HG03103 (cell line): ENCODE data around the gene STK38.

Source experiments
- ATAC-seq: cut with Tn5 transposase; IDR thresholded peaks from one replicate; pipeline ENCODE4 v1.9.1; 2021; ENCODE audit warnings: low read depth; ENCODE audit not compliant: unreplicated experiment

STK38 gene

GRCh38 chr6:36524871-36525270, 22.4 kb downstream of the STK38 start:
- ATAC-seq: no peak

- ATAC-seq: no peak
These were observed 23.3 kb downstream of the STK38 start for GRCh38 chr6:36523936-36524499.

GRCh38 chr6:36523451-36523850, 23.8 kb downstream of the STK38 start:
- no peak for ATAC-seq

GRCh38 chr6:36519352-36519751, 27.9 kb downstream of the STK38 start:
- no peak for ATAC-seq

GRCh38 chr6:36517408-36517807, 29.9 kb downstream of the STK38 start:
- no peak for ATAC-seq

GRCh38 chr6:36516988-36517387, 30.3 kb downstream of the STK38 start:
- no peak for ATAC-seq

GRCh38 chr6:36516559-36516958, 30.7 kb downstream of the STK38 start:
- ATAC-seq: no peak

- ATAC-seq: no peak
These were observed 31.4 kb downstream of the STK38 start for GRCh38 chr6:36515844-36516243.

GRCh38 chr6:36514554-36515456, 32.5 kb downstream of the STK38 start:
- no peak for ATAC-seq

GRCh38 chr6:36510365-36510764, 36.9 kb downstream of the STK38 start:
- ATAC-seq: no peak

- ATAC-seq: no peak
These were observed 38.7 kb downstream of the STK38 start for GRCh38 chr6:36508532-36508931.

GRCh38 chr6:36506611-36507010, 40.7 kb downstream of the STK38 start:
- no peak for ATAC-seq

GRCh38 chr6:36505744-36506534, 41.3 kb downstream of the STK38 start:
- ATAC-seq: no peak

- ATAC-seq: no peak
These were observed 42.3 kb downstream of the STK38 start for GRCh38 chr6:36504982-36505381.

GRCh38 chr6:36504181-36504580, 43.1 kb downstream of the STK38 start:
- no peak for ATAC-seq

- no peak for ATAC-seq
These were observed 45.6 kb downstream of the STK38 start for GRCh38 chr6:36501686-36502085.

- no peak for ATAC-seq
These were observed 47.4 kb downstream of the STK38 start for GRCh38 chr6:36499918-36500317.

- ATAC-seq: no peak
These were observed 52.2 kb downstream of the STK38 start for GRCh38 chr6:36495086-36495485.

- ATAC-seq: no peak
These were observed 53.4 kb downstream of the STK38 start for GRCh38 chr6:36493859-36494258.

- no peak for ATAC-seq
These were observed 54.0 kb downstream of the STK38 start for GRCh38 chr6:36493319-36493718.

- ATAC-seq: no peak
These were observed 54.7 kb downstream of the STK38 start for GRCh38 chr6:36492621-36493020.
